Smooth muscle cell of the pulmonary artery (primary cell): Measurements from ENCODE around the gene IGF2BP2. TPM values are rescaled to one million over a fixed set of nuclear protein-coding genes. Genes with fewer than 3 reads are reported as not detected.

Experiments used
- total RNA-seq: library from RNA; depleted of rRNA; stranded (reverse); fragments of >200 nt; gene quantifications from 2 replicates; pipeline ENCODE4 v1.2.3, GENCODE V29; 2014

The IGF2BP2 gene
- 29.5 and 39.6 TPM in 2 replicates for total RNA-seq

DNA sequence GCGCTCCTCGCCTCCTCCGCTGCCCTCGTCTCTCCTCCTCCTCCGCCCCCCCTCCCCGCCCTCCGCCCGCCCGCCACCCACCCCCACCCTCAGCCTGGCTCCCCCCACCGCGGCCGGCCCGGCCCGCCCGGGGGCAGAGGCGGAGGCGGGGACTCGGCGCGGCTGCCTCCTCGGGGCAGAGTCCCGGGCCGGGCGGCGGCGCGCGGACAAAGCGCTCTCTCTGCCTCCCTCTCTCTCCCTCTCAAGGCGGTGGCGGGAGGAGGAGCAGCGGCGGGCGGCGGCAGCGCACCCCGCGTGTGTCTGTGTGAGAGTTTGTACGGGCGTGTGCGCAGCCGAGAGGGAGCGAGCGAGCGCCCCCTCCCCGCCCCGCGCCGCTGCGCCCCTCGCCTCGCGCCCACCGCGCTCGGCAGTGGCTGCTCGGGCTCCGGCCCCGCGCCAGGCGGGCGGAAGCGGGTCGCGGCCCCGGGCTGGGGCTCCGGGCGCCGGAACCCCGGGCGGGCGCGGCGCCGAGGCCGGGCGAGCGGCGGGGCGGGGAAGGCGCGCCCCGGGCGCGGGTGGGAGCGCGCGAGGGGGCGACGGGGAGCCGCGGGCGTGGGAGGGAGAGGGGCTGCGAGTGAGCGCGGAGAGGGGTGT is at the start of gene IGF2BP2:
Gene IGF2BP2, minus strand, starts transcription at position 37 of the 633 bp plus-strand sequence. CDS start 82 bp downstream, outside the sequence.

Other genes starting within 250 kb of the IGF2BP2 start
- 28.2 and 36.8 TPM in 2 replicates for gene SENP2, start 238.7 kb downstream of the IGF2BP2 start, total RNA-seq
- gene TRA2B, start 113.0 kb upstream of the IGF2BP2 start, total RNA-seq, result 72.1 and 88.3 TPM in 2 replicates